GM12874 (cell line): ENCODE data around the gene PTPN21.

Experiments used
- TF ChIP-seq, protein P1 (sequence below): IDR thresholded peaks from 2 replicates; pipeline ENCODE4 v1.5.1; 2011; ENCODE audit warnings: low read depth, mild to moderate bottlenecking, control low read depth, low read length, moderate library complexity; ENCODE audit not compliant: insufficient read depth

PTPN21 gene

DNA sequence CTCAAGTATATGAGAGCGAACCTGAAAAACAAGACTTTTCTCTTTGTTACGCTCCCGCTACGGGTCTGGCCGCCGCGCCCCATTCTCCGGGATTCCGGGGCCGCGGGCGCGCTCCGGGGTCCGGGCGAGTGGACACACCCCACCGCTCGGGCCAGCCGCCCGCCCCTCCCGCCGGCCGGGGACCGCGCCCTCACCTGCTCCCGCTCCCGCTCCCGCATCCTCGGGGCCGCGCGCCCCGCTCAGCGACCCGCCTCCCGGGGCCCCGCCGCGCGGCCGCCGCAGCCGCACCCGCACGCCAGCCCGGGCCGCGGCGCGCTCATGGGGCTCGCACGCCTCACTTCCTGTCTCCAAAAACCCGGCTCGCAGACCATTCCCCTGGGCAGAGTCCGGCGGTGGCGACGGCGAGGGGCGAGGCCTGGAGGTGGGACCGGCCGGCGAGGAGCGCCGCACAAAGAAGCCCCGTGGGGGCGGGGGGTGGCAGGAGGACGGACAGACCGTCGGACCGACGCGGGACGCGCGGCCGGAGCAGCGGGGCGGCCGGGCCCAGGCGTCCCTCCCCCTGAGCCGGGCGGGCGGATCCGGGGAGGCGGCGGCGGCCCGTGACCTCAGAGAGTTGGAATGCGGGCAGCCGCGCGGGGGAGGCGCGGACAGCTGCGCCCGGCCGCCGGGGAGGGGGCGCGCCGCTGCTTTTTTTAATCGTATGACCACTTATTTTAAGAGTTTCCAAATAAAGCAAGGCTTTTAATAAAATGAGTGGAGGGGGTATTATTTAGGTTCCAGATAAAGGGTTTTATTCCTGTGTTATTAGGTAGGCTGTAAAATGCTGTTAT, at the start of gene PTPN21:
Gene PTPN21, minus strand, starts transcription at position 551 of the 830 bp plus-strand sequence. CDS start 4,590 bp downstream, outside the sequence.
- TF ChIP-seq, protein P1, sequence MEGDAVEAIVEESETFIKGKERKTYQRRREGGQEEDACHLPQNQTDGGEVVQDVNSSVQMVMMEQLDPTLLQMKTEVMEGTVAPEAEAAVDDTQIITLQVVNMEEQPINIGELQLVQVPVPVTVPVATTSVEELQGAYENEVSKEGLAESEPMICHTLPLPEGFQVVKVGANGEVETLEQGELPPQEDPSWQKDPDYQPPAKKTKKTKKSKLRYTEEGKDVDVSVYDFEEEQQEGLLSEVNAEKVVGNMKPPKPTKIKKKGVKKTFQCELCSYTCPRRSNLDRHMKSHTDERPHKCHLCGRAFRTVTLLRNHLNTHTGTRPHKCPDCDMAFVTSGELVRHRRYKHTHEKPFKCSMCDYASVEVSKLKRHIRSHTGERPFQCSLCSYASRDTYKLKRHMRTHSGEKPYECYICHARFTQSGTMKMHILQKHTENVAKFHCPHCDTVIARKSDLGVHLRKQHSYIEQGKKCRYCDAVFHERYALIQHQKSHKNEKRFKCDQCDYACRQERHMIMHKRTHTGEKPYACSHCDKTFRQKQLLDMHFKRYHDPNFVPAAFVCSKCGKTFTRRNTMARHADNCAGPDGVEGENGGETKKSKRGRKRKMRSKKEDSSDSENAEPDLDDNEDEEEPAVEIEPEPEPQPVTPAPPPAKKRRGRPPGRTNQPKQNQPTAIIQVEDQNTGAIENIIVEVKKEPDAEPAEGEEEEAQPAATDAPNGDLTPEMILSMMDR, result no peak

DNA sequence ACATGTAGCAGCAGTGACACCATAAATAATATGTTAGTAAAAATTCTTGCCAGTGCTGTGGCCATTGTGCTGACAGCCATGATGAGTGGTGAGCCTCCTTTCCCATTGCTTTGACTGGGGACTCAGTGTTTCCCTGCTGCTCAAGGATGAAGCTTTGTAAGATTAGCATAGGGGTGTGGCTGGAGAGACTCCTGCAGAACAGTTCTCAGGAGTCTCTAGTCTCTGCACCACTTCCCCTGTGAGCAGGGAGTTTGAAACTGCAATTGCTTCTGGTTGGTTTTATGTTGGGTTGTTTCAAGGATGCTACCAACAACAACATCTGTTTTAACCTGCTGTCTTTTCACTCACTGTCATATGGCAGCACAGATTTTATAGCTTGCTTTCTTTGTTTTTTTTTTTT, 49.4 kb upstream of the PTPN21 start:
- TF ChIP-seq, protein P1, result no peak

DNA sequence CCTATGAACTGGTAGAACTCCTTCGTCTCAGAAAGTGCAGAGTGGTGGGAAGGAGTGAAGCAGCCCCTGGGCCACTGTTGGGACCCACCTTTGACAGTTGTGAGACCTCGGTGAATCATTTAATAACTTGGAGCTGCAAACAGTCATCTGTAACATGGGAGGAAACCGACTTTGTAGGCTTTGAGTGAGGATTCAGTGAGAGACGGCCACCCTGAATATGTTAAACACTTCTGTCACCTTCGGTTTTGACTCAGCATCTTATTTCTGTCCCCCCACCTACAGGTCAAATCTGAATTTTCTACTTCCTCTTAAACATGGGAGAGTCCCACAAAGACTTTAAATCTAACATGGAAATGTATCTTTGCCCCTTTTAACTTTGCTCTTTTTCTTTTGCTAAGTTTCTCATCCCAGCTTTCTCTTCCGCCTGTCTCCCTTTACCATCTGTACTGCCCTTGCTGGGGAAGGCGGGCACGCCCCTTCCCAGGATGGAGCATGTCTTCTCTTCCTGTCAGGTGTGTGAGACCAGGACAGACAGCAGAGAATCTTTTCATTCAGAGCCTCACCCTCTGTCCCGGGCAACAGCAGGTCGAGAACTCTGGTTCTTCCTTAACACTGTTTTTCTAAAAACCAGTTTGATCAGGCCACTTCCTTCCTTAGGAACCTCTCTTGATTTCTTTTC, 45.1 kb upstream of the PTPN21 start:
- TF ChIP-seq, protein P1, result no peak

DNA sequence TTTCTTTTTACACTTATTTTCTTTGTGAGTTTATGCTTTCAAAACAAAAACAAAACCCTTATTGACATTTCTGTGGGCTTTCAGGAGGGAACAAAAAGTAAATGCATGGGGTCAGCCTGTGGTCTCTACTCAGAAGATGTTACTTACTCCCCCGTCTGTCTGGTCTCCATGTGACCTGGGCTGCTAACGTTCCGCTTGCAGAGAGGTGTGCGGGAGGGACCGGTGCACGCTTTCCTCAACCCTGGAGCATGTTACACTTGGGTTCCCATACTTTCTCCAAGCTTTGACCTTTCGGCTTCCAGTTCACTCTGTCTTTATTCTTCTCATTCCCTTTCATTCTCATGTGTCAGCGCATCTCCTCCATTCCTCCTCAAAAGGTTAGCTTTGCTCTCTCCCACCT, 44.5 kb upstream of the PTPN21 start:
- TF ChIP-seq, protein P1, result no peak

DNA sequence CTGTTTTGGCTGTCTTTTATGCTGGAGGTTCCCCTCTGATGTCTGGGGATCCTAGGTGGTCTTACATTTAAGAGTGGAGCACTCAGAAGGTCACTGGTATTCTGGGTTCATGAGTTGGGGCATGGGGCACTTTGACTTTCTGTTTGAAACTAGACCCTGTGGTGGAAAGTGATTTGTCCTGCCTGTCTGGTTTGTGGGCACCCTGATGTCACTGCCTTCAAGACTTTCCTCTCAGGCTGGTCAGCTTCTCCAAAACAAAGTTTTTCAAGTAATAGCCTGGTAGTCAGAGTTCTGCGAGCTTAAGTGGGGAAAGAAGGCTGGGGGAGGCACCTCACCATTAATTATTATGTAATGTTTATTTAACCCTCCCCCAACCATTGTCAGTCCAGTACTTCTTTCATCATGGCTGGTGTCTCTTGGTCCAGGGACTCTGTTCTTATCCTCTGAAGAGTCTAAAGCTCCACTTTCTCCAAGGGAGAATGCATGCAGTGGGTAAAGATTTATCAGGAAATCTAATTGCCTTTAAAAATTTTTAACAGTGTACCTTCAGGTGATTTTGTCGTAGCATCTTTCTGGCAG, 43.4 kb upstream of the PTPN21 start:
- TF ChIP-seq, protein P1, result no peak

DNA sequence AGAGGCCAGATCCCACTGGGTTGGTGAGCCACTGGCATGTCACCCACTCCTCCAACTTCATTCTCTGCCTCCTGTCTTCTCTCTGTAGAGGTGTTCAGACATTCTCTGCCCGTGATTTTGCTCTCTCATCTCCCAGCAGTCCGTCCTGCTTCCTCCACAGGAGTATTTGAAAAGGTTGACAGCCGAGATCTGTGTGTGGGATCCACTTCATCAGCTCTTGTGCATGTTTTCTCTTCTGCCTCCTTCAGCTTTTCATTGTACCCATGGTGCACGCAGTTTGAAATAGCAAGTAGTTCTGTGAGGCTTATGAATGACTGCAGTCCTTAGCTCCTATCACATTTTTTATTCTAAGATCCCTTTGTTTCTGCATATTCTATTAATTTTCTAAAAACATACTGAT, 42.8 kb upstream of the PTPN21 start:
- TF ChIP-seq, protein P1, result no peak

DNA sequence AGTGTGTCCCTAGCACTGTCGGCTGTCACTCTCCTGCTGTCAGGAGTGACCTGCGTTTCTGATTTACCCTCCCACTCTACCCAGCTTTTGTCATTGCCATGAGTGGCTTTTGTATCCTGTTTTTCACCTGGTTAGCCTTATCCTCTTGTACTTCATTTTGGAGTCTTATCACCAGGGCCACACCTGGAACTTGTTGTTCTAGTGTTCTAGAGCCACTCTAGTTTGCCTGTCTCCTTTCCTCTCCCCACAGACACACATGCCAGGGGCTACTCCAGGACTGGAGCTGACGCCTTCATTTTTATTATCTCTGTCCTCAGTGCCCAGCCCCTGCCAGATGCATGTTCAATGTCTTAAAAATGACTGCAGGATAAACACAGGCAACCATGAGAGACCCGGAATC, 42.2 kb upstream of the PTPN21 start:
- TF ChIP-seq, protein P1, result no peak
